ENCODE data around the gene SYNE3.

Gene SYNE3

GRCh38 chr14:95540236-95540855, 23.9 kb upstream of the SYNE3 start:
- no peak for DNase-seq

- no peak for DNase-seq
These were observed 22.5 kb upstream of the SYNE3 start for GRCh38 chr14:95538801-95539509.

GRCh38 chr14:95537298-95538089, 21.0 kb upstream of the SYNE3 start:
- no peak for DNase-seq

GRCh38 chr14:95536671-95537070, 20.2 kb upstream of the SYNE3 start:
- DNase-seq = no peak

- no peak for DNase-seq
These were observed 19.7 kb upstream of the SYNE3 start for GRCh38 chr14:95536036-95536593.

- DNase-seq = no peak
These were observed 19.0 kb upstream of the SYNE3 start for GRCh38 chr14:95535226-95536021.

- peak; percentile 100 for DNase-seq
These were observed 18.1 kb upstream of the SYNE3 start, which contains the start of gene GLRX5 for GRCh38 chr14:95534299-95535225. Gene GLRX5, plus strand, starts transcription at chr14:95535050. Its CDS starts 40 bp downstream, at chr14:95535090.

- DNase-seq = no peak
These were observed 17.4 kb upstream of the SYNE3 start for GRCh38 chr14:95533822-95534221.

GRCh38 chr14:95533391-95533821, 17.0 kb upstream of the SYNE3 start:
- DNase-seq = peak; percentile 50

GRCh38 chr14:95531969-95532368, 15.5 kb upstream of the SYNE3 start:
- DNase-seq = no peak

- DNase-seq = peak; percentile 82
These were observed 15.0 kb upstream of the SYNE3 start for GRCh38 chr14:95531473-95531872.

- no peak for DNase-seq
These were observed 14.2 kb upstream of the SYNE3 start for GRCh38 chr14:95530473-95531276.

- DNase-seq = no peak
These were observed 12.8 kb upstream of the SYNE3 start for GRCh38 chr14:95529216-95529615.

GRCh38 chr14:95527387-95528002, 11.0 kb upstream of the SYNE3 start:
- DNase-seq = peak; percentile 85

GRCh38 chr14:95526483-95527386, 10.3 kb upstream of the SYNE3 start:
- no peak for DNase-seq

- no peak for DNase-seq
These were observed 9.5 kb upstream of the SYNE3 start for GRCh38 chr14:95525999-95526398.

GRCh38 chr14:95524706-95525512, 8.5 kb upstream of the SYNE3 start:
- peak; percentile 41 for DNase-seq
